ENCODE measurements around the gene ETV3. TPM values are rescaled to one million over a fixed set of nuclear protein-coding genes. Genes with fewer than 3 reads are reported as not detected.

The ETV3 gene
- total RNA-seq, 1 experiment from 2014 or later, result 25.8 TPM

GRCh38 chr1:157088607-157089006 is 49.6 kb downstream of the ETV3 start:
- no peak for TF ChIP-seq CTCF (IDR thresholded peaks at IDR 0.05; ENCODE audit: insufficient read depth in 1 of 2, low read depth in 1 of 2, low read length in 1 of 2, severe bottlenecking in 1 of 2, unreplicated experiment in 1 of 2)
- Mint-ChIP-seq H3K4me1 (ENCODE audit: low read depth, unreplicated experiment) (no peaks in the 10 kb centered on the region), H3K4me3 (ENCODE audit: unreplicated experiment) (no peak overlapping the region), H3K27ac (ENCODE audit: unreplicated experiment) (no peak overlapping the region), H3K27me3 (ENCODE audit: insufficient read depth, unreplicated experiment) (no peaks in the 10 kb centered on the region), H3K9me3 (ENCODE audit: unreplicated experiment) (no peaks in the 10 kb centered on the region), H3K36me3 (ENCODE audit: insufficient read depth, unreplicated experiment) (no peaks in the 10 kb centered on the region)
- no peak for DNase-seq
- BruUV-seq (replicated peaks), result no TSS peak
- ChIA-PET POLR2A (no interaction called here), CTCF (interaction anchor here (1.4 kb wide), 1 partner anchor 67 kb away, joined by 5 read pairs; no protein-coding TSS in a partner anchor)
- Histone ChIP-seq H3K9me3 (no peaks in the 10 kb centered on the region), H3K4me1 (no peaks in the 10 kb centered on the region), H3K4me3 (ENCODE audit: low read depth, low read length) (no peak overlapping the region), H3K27me3 (replicated peaks; ENCODE audit: control insufficient read depth, insufficient read depth, low read length) (no peaks in the 10 kb centered on the region), H3K36me3 (ENCODE audit: control insufficient read depth, insufficient read depth, low read length) (no peaks in the 10 kb centered on the region)
- intact Hi-C loops (cut with micrococcal nuclease; ENCODE audit: unreplicated experiment), result no loop called here

GRCh38 chr1:157087030-157087429 is 51.2 kb downstream of the ETV3 start:
- Histone ChIP-seq H3K9me3 (no peaks in the 10 kb centered on the region), H3K4me1 (no peaks in the 10 kb centered on the region), H3K4me3 (ENCODE audit: low read depth, low read length) (no peak overlapping the region), H3K36me3 (ENCODE audit: control insufficient read depth, insufficient read depth, low read length) (no peaks in the 10 kb centered on the region), H3K27me3 (replicated peaks; ENCODE audit: control insufficient read depth, insufficient read depth, low read length) (no peaks in the 10 kb centered on the region)
- Mint-ChIP-seq H3K27me3 (ENCODE audit: insufficient read depth, unreplicated experiment) (no peaks in the 10 kb centered on the region), H3K36me3 (ENCODE audit: insufficient read depth, unreplicated experiment) (no peaks in the 10 kb centered on the region), H3K27ac (ENCODE audit: unreplicated experiment) (no peak overlapping the region), H3K9me3 (ENCODE audit: unreplicated experiment) (no peaks in the 10 kb centered on the region), H3K4me3 (ENCODE audit: unreplicated experiment) (no peak overlapping the region), H3K4me1 (ENCODE audit: low read depth, unreplicated experiment) (no peaks in the 10 kb centered on the region)
- no TSS peak for BruUV-seq (replicated peaks)
- no peak for DNase-seq
- no peak for TF ChIP-seq CTCF (IDR thresholded peaks at IDR 0.05; ENCODE audit: insufficient read depth in 1 of 2, low read depth in 1 of 2, low read length in 1 of 2, severe bottlenecking in 1 of 2, unreplicated experiment in 1 of 2)
- intact Hi-C loops (cut with micrococcal nuclease; ENCODE audit: unreplicated experiment), result no loop called here
- POLR2A ChIA-PET, result no interaction called here
- CTCF ChIA-PET, result interaction anchor here (0.6 to 2.8 kb wide), 2 partner anchors 69 to 154 kb away, joined by 4 to 24 read pairs; no protein-coding TSS in a partner anchor

- H3K36me3 ChIP-seq (ENCODE audit: control insufficient read depth, insufficient read depth, low read length), result no peaks in the 10 kb centered on the region
- intact Hi-C loops (cut with micrococcal nuclease; ENCODE audit: unreplicated experiment), result no loop called here
- BruUV-seq (replicated peaks), result no TSS peak
- no peaks in the 10 kb centered on the region for H3K9me3 ChIP-seq
- no peaks in the 10 kb centered on the region for H3K36me3 Mint-ChIP-seq (ENCODE audit: insufficient read depth, unreplicated experiment)
- H3K9me3 Mint-ChIP-seq (ENCODE audit: unreplicated experiment), result no peaks in the 10 kb centered on the region
- no peak overlapping the region for H3K27ac Mint-ChIP-seq (ENCODE audit: unreplicated experiment)
- CTCF ChIA-PET, result interaction anchor here (0.7 to 2.8 kb wide), 2 partner anchors 70 to 194 kb away, joined by 4 to 24 read pairs; no protein-coding TSS in a partner anchor
- peak in 1 of 2 experiments; percentile 19 for DNase-seq
- no peaks in the 10 kb centered on the region for H3K27me3 ChIP-seq (replicated peaks; ENCODE audit: control insufficient read depth, insufficient read depth, low read length)
- H3K4me3 ChIP-seq (ENCODE audit: low read depth, low read length), result no peak overlapping the region
- no peak overlapping the region for H3K4me3 Mint-ChIP-seq (ENCODE audit: unreplicated experiment)
- no peaks in the 10 kb centered on the region for H3K27me3 Mint-ChIP-seq (ENCODE audit: insufficient read depth, unreplicated experiment)
- H3K4me1 Mint-ChIP-seq (ENCODE audit: low read depth, unreplicated experiment), result no peaks in the 10 kb centered on the region
- POLR2A ChIA-PET, result no interaction called here
- TF ChIP-seq CTCF (IDR thresholded peaks at IDR 0.05; ENCODE audit: insufficient read depth in 1 of 2, low read depth in 1 of 2, low read length in 1 of 2, severe bottlenecking in 1 of 2, unreplicated experiment in 1 of 2), result no peak
- no peaks in the 10 kb centered on the region for H3K4me1 ChIP-seq
These were observed 51.9 kb downstream of the ETV3 start for GRCh38 chr1:157086299-157086698.

Measured in Caco-2 (cell line).